NCI-H1436 treated with DMSO at 0.1 percent for 48 hours (cell line): Measurements from ENCODE around the gene C14orf132.

ENCODE experiments used
- DNase-seq: peaks from one replicate; lab custom pipeline; 2025; lab: John Stamatoyannopoulos, UW

Gene C14orf132

GRCh38 chr14:96039633-96040311 is 610 bp downstream of the C14orf132 start:
- no peak for DNase-seq

DNA sequence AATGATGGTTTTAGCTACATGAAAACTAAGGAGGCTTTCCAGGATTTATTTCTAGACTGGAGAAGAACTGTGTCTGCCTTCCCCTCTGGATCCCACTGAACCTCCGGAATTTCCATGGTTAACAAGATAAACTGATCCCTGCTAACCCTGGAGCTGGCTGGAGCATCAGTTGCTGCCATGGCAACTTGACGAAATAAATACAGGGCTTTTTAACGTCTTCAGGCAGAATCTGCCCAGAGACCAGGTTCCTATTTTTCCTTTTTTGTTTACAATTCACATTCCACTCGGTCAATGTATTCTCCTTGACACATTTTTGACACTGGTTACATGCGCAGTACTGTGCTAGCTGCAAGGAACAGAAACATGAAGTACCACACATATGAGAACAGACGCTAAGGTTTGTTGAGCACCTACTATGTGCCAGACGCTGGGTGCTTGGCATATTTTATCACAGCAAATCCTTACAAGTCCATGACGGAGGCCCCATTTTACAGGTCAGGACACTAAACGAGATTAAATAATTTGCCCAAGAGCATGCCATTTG is 1.7 kb downstream of the C14orf132 start:
- DNase-seq: no peak

DNA sequence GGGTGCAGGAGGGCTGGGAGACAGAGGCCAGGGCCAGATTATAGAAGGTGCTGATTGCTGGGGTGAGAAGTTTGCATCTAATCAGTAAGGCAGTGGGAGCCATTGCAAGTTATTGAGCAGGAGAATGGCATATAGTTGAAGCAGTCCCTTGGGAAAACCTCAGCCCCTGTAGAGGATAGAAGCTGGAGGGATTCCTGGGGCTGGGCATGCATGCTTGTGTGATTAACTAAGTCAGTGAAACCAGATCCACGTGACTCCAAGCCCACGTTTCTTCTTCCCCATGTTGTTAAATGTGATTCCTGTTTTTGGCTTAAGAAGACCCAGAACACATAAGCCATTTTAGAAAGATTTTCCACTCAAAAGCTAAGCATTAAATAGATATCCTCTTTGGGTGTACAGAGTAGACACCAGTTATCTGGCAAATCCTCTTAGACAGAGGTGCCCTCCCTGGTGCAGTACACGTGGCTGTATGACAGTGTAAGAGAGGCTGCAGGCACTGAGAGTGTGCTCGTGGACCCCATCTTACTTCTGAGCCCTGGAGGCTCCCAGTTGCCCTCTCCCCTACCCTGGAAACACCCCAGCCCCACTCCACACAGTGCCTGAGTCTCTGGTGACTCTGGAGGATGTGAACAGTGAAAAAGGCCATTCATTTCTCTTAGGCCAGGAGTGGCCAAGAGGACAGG is 3.2 kb downstream of the C14orf132 start:
- DNase-seq: no peak

GRCh38 chr14:96046630-96047029 is 7.5 kb downstream of the C14orf132 start:
- no peak for DNase-seq

DNA sequence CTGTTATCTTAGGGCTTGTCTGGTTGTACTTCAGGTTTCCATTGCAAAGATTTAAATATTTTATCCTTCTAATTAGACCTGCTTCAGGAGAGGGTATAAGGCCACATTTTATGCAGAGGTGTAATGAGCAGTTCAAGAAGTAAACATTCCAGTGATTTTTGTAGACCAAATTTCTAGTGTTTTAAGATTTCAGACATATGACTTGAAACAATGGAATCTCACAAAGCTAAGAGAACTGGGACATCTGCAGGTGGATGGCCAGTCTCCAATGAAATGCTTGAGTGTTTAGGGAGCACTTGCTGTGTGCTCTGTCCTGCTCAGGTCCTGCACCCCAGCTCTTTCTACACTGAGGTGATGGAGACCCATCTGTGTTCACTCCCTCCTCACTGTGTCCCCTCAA is 7.9 kb downstream of the C14orf132 start:
- DNase-seq: no peak

- no peak for DNase-seq
Measured at GRCh38 chr14:96049932-96050331, 10.8 kb downstream of the C14orf132 start.

DNA sequence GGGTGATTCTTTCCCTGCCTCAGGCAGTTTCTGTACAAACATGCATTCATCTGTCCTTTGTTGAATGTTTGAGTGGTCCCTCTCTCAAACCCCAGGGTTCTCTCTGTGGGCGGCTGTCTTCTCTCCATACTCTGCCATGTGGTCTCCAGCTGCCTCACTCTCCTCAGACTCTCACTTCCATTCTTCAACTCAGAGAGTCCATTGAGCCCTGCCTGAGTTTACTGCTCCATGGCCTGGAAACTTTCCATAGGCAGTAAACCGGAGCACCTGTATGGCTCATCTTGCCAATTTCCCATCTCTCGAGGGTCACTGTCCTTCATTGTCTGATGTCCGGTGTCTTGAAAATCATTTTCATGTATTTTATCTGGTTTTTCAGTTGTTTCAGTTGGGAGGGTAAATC is 11.3 kb downstream of the C14orf132 start:
- DNase-seq: no peak

DNA sequence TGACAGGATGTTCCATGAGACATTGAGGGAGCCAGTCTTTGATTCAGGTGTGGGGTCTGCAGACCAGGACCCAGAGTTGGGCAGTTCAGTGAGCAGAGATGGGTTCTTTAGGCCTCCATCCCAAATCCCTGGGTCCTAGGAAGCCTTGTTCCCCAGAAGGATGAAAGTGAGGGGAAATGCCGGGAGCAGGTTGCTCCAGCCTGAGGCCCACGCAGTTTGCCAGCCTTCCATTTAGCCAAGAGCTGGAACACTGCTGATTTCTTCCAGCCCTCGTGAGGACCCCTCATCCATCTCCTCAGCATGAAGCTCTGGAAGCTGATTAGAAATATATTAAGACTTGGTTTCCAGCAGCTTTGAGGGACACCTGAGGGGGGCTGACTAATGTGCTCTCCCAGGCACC is 12.1 kb downstream of the C14orf132 start:
- DNase-seq: no peak

DNA sequence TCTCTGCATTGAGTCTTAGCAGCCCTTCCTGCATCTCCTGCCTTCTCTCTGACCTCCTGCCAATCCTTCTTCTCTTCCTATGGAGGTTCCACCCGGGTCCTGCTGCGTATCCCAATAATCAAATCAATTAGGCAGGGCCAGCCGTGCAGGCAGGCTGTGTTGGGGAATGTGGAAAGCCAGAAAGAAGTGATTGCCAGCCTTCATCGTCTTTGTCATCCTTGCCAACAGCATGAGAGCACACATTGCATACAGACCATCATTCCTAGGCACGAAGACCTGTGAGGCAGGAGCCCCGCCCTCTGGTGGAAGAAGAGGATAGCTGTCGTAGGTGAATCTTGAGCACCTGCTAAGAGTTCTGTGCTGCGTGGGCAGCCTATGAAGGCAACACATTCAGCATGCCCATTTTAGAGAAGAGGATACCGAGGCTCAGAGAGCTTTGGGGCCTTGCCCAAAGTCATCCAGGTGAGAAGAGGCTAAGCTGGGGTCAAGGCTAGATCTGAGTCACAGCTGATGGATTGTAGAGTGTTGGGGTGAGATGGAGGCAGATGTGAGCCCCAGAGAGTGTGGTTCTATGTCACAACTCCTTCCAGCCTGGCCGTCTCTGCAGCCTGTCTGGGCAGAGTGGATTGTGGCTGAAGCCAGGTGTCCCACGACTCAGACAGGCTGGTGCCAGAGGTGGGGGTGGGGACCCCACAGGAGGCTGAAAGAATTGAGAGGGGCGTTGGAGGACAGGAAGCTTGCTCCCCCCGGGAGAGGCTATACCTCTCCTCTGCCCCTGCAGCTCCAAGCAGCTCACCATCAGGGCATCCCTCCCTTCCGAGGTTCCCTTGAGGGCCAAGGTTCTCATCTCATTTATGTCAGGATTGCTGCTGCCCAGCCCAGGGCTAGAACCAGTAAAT is 12.7 kb downstream of the C14orf132 start:
- DNase-seq: no peak

GRCh38 chr14:96052541-96053247 is 13.5 kb downstream of the C14orf132 start:
- no peak for DNase-seq

GRCh38 chr14:96053248-96053599 is 14.1 kb downstream of the C14orf132 start:
- DNase-seq: no peak

- DNase-seq: no peak
Measured at GRCh38 chr14:96053600-96054381, 14.6 kb downstream of the C14orf132 start.

GRCh38 chr14:96054661-96055060 is 15.5 kb downstream of the C14orf132 start:
- no peak for DNase-seq

DNA sequence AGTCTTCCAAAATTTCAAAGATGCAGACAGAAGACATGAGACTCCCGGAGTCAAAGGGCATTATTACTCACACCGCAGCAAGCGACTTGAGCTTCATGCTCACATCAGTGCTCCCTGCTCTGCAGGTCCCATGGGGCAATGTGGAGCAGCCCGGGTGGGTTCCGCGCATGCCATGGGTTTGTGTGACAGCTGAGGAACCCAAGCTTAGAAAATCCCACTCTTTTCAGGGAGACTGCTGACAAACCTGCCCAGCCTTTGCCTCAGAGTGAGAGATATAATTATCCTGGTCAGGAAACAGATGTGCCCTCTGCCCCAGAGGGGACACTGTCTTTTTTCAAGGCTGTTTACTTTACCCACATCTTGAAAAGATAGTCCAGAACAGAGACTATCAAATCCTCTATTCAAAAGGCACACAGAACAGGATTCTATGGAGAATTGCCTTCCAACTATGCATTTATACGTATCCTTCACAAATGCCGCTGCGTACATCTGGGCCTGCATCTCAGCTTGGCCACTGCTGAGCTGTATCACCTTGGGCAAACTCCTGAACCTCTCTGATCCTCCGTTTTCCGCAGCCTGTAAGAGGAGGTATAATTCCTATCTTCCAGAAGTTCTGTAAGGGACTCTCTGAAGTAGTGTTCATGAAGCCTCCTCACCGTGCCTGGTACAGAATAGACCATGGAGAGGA is 16.0 kb downstream of the C14orf132 start:
- no peak for DNase-seq

GRCh38 chr14:96055753-96056508 is 16.8 kb downstream of the C14orf132 start:
- DNase-seq: no peak

DNA sequence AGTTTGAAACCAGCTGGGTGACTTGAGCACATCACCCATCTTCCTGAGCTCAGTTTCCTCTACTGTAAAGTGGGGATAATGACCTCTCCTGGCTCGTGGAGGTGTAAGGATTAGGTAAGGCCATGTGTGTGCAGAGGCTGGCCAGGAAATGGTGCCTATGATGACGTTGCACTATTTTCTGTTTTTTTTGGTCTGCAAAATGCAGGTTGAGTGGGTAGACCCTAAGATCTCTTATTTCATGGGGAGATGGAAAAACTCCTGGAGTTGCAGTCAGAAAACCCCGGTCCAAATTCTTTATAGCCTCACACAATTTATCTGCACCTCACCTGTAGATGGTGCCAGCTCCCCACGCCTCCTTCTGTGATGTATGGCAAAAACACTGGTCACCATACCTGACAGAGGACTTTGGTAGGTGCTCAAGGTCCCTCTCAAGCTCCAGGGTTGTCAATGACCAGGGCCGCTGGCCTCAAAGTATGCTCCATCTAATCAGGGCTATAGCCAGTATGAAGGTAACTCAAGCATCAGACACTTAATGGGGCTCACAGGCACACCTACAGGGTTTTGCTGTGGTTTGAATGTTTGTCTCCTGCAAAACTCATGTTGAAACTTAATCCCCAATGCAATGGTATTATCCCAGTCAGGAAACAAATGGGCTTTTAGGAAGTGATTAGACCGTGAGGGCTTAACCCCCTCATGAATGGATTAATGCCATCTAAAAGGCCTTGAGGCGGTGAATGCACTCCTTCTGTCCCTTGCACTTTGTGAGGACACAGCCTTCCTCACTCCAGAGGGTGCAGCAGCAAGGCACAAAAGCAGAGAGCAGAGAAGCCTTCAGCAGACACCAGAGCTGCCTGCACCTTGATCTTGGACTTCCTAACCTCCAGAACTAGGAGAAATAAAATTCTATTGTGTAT is 17.6 kb downstream of the C14orf132 start:
- no peak for DNase-seq

- no peak for DNase-seq
Measured at GRCh38 chr14:96057738-96058137, 18.6 kb downstream of the C14orf132 start.

- no peak for DNase-seq
Measured at GRCh38 chr14:96058576-96059200, 19.5 kb downstream of the C14orf132 start.
